Activated CD8-positive, alpha-beta memory T cell treated with anti-CD3 and anti-CD28 coated beads for 1 hour (primary cell): ENCODE measurements around the gene TUFM.
"Not testable (repeated sequence)": the region's sequence is repeated elsewhere in the genome, so short reads cannot be mapped to it uniquely, and the experiment has no call there.

ENCODE experiments used
- DNase-seq, 2 donors: peaks; one replicate each; pipeline ENCODE4 v3.0.0-alpha.2; 2020; ENCODE audit warnings: low read depth in 1 of 2; ENCODE audit errors: extremely low read depth in 1 of 2

The TUFM gene

DNA sequence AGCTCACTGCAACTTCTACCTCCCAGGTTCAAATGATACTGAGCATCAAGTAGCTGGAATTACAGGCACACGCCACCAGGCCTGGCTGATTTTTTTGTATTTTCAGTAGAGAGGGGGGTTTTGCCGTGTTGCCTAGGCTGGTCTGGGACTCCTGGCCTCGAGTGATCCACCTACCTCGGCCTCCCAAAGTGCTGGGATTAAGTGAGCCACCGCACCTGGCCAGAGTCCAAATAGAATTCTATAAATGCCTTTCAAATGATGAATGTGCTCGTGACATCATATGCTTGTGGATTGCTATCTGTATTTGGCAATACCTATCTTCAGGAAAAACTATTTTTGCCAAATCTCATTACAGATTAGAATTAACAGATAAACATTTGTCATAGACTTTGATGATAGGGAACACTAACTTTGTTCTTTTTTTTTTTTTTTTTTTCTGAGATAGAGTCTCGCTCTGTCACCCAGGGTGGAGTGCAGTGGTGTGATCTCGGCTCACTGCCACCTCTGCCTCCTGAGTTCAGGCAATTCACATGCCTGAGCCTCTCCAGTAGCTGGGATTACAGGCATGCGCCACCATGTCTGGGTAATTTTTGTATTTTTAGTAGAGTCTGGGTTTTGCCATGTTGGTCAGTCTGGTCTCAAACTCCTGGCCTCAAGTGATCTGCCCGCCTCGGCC, 38.6 kb downstream of the TUFM start:
- DNase-seq = not testable (repeated sequence)

DNA sequence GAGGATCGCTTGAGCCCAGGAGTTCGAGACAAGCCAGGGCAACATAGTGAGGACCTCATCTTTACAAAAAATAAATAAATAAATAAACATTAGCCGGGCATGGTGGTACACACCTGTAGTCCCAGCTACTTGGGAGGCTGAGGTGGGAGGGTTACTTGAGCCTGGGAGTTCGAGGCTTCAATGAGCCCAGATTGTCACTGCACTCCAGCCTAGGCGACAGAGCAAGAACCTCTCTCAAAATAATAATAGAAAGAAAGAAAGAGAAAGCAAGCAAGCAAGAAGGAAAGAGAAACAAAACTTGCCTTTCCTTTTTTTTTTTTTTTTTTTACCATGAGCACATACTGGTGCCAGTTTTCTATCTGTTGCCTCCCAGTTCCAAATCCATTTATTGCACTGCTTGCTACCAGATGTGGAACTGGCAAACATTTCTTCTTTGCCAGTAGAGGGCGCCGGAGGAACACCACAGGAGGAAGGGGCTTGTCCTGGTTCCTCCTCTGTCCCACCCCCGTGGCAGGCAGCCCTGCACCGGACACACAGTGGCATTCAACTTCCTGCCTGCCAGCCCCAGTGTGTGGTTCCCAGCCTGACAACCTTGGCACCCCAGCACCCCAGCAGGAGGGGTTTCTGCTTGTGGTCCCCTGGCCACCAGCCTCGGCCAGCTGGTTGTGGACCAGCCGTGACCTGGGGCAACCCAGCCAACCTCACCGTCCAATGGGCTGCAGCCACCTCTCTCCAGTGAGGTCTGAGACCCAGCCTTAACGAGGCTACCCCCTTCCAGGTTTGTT, 43.7 kb downstream of the TUFM start:
- peak; percentile 37 to 45 for DNase-seq
